Karpas-422 (cell line): ENCODE measurements around the gene NUAK2. TPM values are rescaled to one million over a fixed set of nuclear protein-coding genes. Genes with fewer than 3 reads are reported as not detected.

Experiments used
- DNase-seq: peaks from one replicate; pipeline ENCODE4 v3.0.0-alpha.2; 2015
- H2AFZ ChIP-seq: fragments of 200-600 bp; sonication (generic); 2 replicates; pipeline ENCODE4 v1.6.1; 2014; ENCODE audit warnings: antibody characterized with exemption, low read length, mixed read lengths
- H3K27ac ChIP-seq: fragments of 200-600 bp; sonication (generic); 2 replicates; pipeline ENCODE4 v1.5.1; 2014; ENCODE audit warnings: mild to moderate bottlenecking, low read length, moderate library complexity
- H3K27me3 ChIP-seq: fragments of 200-600 bp; sonication (generic); 2 replicates; pipeline ENCODE4 v1.6.1; 2014; ENCODE audit warnings: low read length, mixed read lengths
- H3K36me3 ChIP-seq: fragments of 200-600 bp; sonication (generic); 2 replicates; pipeline ENCODE4 v1.6.1; 2014; ENCODE audit warnings: low read length, mixed read lengths; ENCODE audit not compliant: insufficient read depth
- H3K4me1 ChIP-seq: fragments of 200-600 bp; sonication (generic); 2 replicates; pipeline ENCODE4 v1.6.1; 2014; ENCODE audit warnings: mild to moderate bottlenecking, low read length, mixed read lengths
- H3K4me2 ChIP-seq: fragments of 200-600 bp; sonication (generic); 2 replicates; pipeline ENCODE4 v1.6.1; 2014; ENCODE audit warnings: low read length, low read depth, mild to moderate bottlenecking; ENCODE audit not compliant: poor library complexity, severe bottlenecking
- H3K4me3 ChIP-seq: fragments of 200-600 bp; sonication (generic); 2 replicates; pipeline ENCODE4 v1.5.1; 2014; ENCODE audit warnings: mild to moderate bottlenecking, antibody characterized with exemption, low read length, mixed read lengths
- H3K79me2 ChIP-seq: fragments of 200-600 bp; sonication (generic); 2 replicates; pipeline ENCODE4 v1.6.1; 2014; ENCODE audit warnings: mild to moderate bottlenecking, low read length, mixed read lengths
- H3K9ac ChIP-seq: fragments of 200-600 bp; sonication (generic); 2 replicates; pipeline ENCODE4 v1.6.0; 2014; ENCODE audit warnings: low read length
- H3K9me2 ChIP-seq: fragments of 200-600 bp; sonication (generic), shearing (Covaris generic); replicated peaks from 2 replicates; pipeline ENCODE4 v1.6.0; 2014; ENCODE audit warnings: mild to moderate bottlenecking, low read length, moderate library complexity; ENCODE audit not compliant: insufficient read depth
- H3K9me3 ChIP-seq: fragments of 300-700, 200-600 bp; sonication (generic); 2 replicates; pipeline ENCODE4 v1.6.1; 2014; ENCODE audit warnings: low read length, mixed read lengths
- H4K20me1 ChIP-seq: fragments of 200-600 bp; sonication (generic); 2 replicates; pipeline ENCODE4 v1.6.1; 2014; ENCODE audit warnings: mild to moderate bottlenecking, antibody characterized with exemption, low read length, low read depth; ENCODE audit not compliant: insufficient read depth
- total RNA-seq: library from RNA; depleted of rRNA; stranded (reverse); fragments of >200 nt; shearing (Covaris generic); gene quantifications from 2 replicates; pipeline ENCODE4 v1.2.3, GENCODE V29; 2014; ENCODE audit warnings: low replicate concordance

The NUAK2 gene
- total RNA-seq, 1 experiment from 2014 or later: 1.4 TPM

DNA sequence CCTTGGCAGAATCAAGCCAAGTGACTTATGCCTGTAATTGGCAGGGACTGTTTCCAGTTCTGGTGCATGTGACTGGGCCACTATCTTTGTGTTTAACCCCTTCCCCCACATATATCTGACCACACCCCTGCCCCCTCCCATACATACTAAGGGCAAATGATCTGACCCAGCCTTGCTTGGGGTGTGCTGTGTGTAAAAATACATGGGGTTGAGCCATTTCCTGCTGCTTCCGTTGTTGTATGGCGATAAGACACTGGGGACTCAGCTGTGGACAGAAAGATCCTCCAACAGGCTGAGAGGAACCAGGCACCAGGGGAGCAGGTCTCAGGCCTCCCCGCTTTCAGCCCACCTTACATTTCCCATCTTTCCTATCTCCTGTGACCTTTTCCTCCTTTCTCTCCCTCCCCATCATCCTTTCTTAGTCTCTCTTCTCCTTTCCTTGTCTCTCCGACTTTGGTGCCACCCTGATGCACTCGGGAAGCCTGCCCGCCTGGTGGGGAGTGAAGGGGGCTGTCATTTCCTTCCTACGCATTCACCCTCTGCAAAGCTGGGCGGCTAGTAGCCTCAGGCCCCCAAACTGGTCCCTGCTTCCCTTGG lies 54.1 kb downstream of the NUAK2 start:
- no peaks in the 10 kb centered on the region for H3K9me3 ChIP-seq
- H3K27ac ChIP-seq: no peak overlapping the region
- H3K4me2 ChIP-seq: no peak overlapping the region
- H3K79me2 ChIP-seq: no peaks in the 10 kb centered on the region
- no peaks in the 10 kb centered on the region for H3K9me2 ChIP-seq
- no peaks in the 10 kb centered on the region for H3K27me3 ChIP-seq
- DNase-seq: no peak
- no peak overlapping the region for H3K9ac ChIP-seq
- no peaks in the 10 kb centered on the region for H4K20me1 ChIP-seq
- no peak overlapping the region for H2AFZ ChIP-seq
- no peak overlapping the region for H3K4me3 ChIP-seq
- no peaks in the 10 kb centered on the region for H3K4me1 ChIP-seq
- H3K36me3 ChIP-seq: no peaks in the 10 kb centered on the region

- Histone ChIP-seq H3K36me3 (no peaks in the 10 kb centered on the region), H3K79me2 (no peaks in the 10 kb centered on the region), H3K4me2 (no peak overlapping the region), H3K4me3 (no peak overlapping the region), H3K9me2 (no peaks in the 10 kb centered on the region), H3K9me3 (no peaks in the 10 kb centered on the region), H4K20me1 (no peaks in the 10 kb centered on the region), H3K27me3 (no peaks in the 10 kb centered on the region), H3K9ac (no peak overlapping the region), H3K27ac (no peak overlapping the region), H3K4me1 (no peaks in the 10 kb centered on the region), H2AFZ (no peak overlapping the region)
- DNase-seq: no peak
These were observed 54.8 kb downstream of the NUAK2 start for GRCh38 chr1:205266611-205267305.

DNA sequence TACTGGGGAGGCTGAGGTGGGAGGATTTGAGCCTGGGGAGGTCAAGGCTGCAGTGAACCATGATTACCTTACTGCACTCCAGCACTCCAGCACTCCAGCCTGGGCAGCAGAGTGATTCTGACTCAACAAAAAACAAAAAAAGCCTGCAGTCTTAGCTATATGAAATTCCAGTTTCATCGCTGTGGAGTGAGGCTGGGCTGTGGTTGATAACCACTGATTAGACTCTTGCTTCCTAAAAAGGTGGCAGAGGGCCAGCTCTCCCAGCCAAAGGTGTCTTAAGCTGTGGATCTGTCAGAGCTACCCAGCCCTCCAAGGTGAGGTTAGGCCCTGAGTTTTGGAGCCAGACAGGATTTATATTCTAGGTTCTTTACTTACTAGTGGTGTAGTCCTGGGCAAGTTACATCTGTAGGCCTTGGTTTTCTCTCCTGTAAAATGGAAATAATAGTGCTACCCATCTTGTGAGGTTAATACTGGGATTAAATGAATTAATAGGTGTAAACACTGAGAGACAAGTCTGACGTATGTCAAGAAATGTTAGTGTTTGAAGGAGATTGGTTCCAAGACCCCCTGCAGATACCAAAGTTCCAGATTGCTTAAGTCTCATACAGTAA lies 57.9 kb downstream of the NUAK2 start:
- no peaks in the 10 kb centered on the region for H3K36me3 ChIP-seq
- no peak overlapping the region for H3K9ac ChIP-seq
- DNase-seq: no peak
- H2AFZ ChIP-seq: no peak overlapping the region
- H3K9me2 ChIP-seq: no peaks in the 10 kb centered on the region
- H3K9me3 ChIP-seq: no peaks in the 10 kb centered on the region
- no peaks in the 10 kb centered on the region for H3K79me2 ChIP-seq
- peaks cover 8% of the 10 kb centered on the region for H3K4me1 ChIP-seq
- no peaks in the 10 kb centered on the region for H3K27me3 ChIP-seq
- H4K20me1 ChIP-seq: no peaks in the 10 kb centered on the region
- H3K4me3 ChIP-seq: no peak overlapping the region
- H3K27ac ChIP-seq: no peak overlapping the region
- H3K4me2 ChIP-seq: no peak overlapping the region

- DNase-seq: no peak
These were observed 58.8 kb downstream of the NUAK2 start for GRCh38 chr1:205262731-205263171.

DNA sequence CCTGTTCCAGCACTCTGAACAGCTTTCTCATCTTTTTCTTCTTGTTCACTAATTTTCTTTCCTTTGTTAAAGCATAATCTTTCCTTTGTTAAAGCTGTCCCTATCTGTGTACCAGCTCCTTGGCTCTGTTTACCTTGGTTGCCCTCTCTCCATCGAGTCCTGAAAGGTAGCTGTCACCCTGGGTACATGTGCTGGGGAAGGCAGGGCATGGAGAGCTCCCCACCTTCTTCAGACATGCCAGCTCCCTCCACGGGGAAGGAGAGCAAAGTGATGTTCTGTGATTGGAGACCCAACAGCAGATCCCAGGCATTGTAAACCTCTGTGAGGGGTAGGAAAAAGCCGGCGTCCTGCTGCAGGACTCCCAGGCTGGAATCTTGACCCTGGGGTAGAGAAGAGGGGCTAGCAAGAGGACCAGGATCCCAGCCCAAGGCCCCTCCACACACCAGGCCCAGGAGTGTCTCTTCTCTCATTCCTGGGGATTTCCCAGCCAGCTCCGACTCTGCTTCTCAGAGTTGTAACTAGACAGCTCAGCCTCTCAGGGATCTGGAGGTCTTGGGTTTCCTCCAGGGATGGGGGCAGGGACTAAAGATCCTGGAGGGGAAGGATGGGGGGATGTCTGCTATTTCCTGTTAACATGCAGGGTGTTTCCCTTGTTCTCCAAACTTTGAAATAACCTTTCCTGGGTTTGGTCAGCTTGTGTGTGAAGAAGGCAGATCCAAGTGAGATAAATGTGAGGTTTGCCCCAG lies 59.4 kb downstream of the NUAK2 start:
- no peaks in the 10 kb centered on the region for H3K9me3 ChIP-seq
- H3K4me1 ChIP-seq: peaks cover 8% of the 10 kb centered on the region
- no peaks in the 10 kb centered on the region for H4K20me1 ChIP-seq
- H3K27me3 ChIP-seq: no peaks in the 10 kb centered on the region
- H3K9me2 ChIP-seq: no peaks in the 10 kb centered on the region
- H3K27ac ChIP-seq: no peak overlapping the region
- no peak for DNase-seq
- no peak overlapping the region for H3K4me2 ChIP-seq
- H2AFZ ChIP-seq: no peak overlapping the region
- H3K9ac ChIP-seq: no peak overlapping the region
- no peak overlapping the region for H3K4me3 ChIP-seq
- no peaks in the 10 kb centered on the region for H3K79me2 ChIP-seq
- H3K36me3 ChIP-seq: no peaks in the 10 kb centered on the region

More at GRCh38 chr1:205262731-205263171, 58.8 kb downstream of the NUAK2 start:
- no peaks in the 10 kb centered on the region for H3K27me3 ChIP-seq
- peaks cover 8% of the 10 kb centered on the region for H3K4me1 ChIP-seq
- no peaks in the 10 kb centered on the region for H4K20me1 ChIP-seq
- no peaks in the 10 kb centered on the region for H3K79me2 ChIP-seq
- H3K4me2 ChIP-seq: no peak overlapping the region
- no peak overlapping the region for H3K9ac ChIP-seq
- H3K9me2 ChIP-seq: no peaks in the 10 kb centered on the region
- H3K27ac ChIP-seq: no peak overlapping the region
- H3K4me3 ChIP-seq: no peak overlapping the region
- no peaks in the 10 kb centered on the region for H3K9me3 ChIP-seq
- no peak overlapping the region for H2AFZ ChIP-seq
- no peaks in the 10 kb centered on the region for H3K36me3 ChIP-seq

DNA sequence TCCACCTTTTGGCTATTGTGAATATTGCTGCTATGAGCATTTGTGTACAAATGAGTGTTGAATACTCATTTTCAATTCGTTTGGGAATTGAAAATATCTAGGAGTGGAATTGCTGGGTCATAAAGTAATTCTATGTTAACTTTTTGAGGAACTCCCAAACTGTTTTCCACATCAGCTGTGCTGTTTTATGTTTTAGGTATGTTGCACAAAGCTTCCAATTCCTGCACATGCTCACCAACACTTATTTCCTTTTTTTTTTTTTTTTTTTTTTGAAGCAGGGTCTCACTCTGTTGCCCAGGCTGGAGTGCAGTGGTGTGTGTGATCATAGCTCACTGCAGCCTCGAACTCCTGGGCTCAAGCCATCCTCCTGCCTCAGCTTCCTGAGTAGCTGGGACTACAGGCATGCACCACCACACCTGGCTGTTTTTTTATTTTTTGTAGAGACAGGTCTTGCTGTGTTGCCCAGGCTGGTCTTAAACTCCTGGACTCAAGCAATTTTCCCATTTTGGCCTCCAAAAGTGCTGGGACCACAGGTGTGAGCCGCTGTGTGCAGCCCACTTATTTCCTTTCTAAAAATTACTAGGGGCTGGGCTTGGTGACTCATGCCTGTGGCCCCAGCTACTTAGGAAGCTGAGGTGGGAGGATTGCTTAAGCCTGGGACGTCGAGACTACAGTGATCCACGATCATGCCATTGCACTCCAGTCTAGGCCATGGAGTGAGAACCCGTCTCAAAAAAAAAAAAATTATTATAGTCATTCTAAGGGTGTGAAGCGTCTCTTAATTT lies 60.4 kb downstream of the NUAK2 start:
- Histone ChIP-seq H3K36me3 (no peaks in the 10 kb centered on the region), H2AFZ (no peak overlapping the region), H3K27ac (no peak overlapping the region), H3K4me1 (peaks cover 8% of the 10 kb centered on the region), H3K79me2 (no peaks in the 10 kb centered on the region), H4K20me1 (no peaks in the 10 kb centered on the region), H3K27me3 (no peaks in the 10 kb centered on the region), H3K9ac (no peak overlapping the region), H3K9me3 (no peaks in the 10 kb centered on the region), H3K4me3 (no peak overlapping the region), H3K4me2 (no peak overlapping the region), H3K9me2 (no peaks in the 10 kb centered on the region)
- DNase-seq: no peak

DNA sequence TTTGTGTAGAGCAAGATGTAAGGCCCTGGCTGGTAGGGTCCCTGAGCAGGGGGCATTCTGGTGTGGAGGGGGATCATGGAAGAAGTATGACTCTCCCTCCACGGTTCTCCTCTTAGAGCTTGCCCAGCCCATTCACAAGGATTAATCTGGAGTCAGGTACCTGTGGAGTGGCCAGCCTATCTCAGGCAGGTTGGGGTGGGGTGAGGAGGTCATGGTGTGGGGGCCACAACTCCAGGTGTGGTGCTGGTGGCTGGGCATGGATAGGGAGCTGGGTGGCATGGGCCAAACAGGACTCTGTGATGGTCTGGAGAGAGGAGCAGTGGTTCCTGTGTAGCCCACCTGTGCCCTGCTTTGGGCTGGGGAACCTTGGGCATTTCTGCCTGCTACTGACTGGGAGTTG lies 61.5 kb downstream of the NUAK2 start:
- Histone ChIP-seq H3K9me2 (no peaks in the 10 kb centered on the region), H3K9me3 (no peaks in the 10 kb centered on the region), H3K4me2 (no peak overlapping the region), H3K27me3 (no peaks in the 10 kb centered on the region), H3K9ac (no peak overlapping the region), H2AFZ (no peak overlapping the region), H3K27ac (no peak overlapping the region), H3K36me3 (no peaks in the 10 kb centered on the region), H3K4me3 (no peak overlapping the region), H3K79me2 (no peaks in the 10 kb centered on the region), H4K20me1 (no peaks in the 10 kb centered on the region), H3K4me1 (peaks cover 8% of the 10 kb centered on the region)
- no peak for DNase-seq
